Endothelial cell of hepatic sinusoid (primary cell): ENCODE results near the gene DHX35.
"Not testable (repeated sequence)": the region's sequence is repeated elsewhere in the genome, so short reads cannot be mapped to it uniquely, and the experiment has no call there.

Source experiments
- in situ Hi-C: cut with HindIII; loops from 2 replicates; pipeline ENCODE4 v1.10.0; 2017; ENCODE audit warnings: low sequenced_read_pairs

The DHX35 gene

GRCh38 chr20:38973645-38974044 is 11.5 kb downstream of the DHX35 start:
- in situ Hi-C loops = no loop called here

GRCh38 chr20:38975539-38976120 is 13.5 kb downstream of the DHX35 start:
- in situ Hi-C loops = no loop called here

GRCh38 chr20:38979434-38979833 is 17.3 kb downstream of the DHX35 start:
- in situ Hi-C loops = no loop called here

GRCh38 chr20:38979842-38980241 is 17.7 kb downstream of the DHX35 start:
- in situ Hi-C loops = no loop called here

GRCh38 chr20:38982291-38982690 is 20.1 kb downstream of the DHX35 start:
- in situ Hi-C loops = no loop called here

- in situ Hi-C loops = no loop called here
Observed at GRCh38 chr20:38985060-38985459, 22.9 kb downstream of the DHX35 start.

- in situ Hi-C loops = no loop called here
Observed at GRCh38 chr20:38985603-38986170, 23.5 kb downstream of the DHX35 start.

- in situ Hi-C loops = no loop called here
Observed at GRCh38 chr20:38986663-38987062, 24.5 kb downstream of the DHX35 start.

- in situ Hi-C loops = no loop called here
Observed at GRCh38 chr20:38987777-38988176, 25.6 kb downstream of the DHX35 start.

GRCh38 chr20:38990728-38991127 is 28.6 kb downstream of the DHX35 start:
- in situ Hi-C loops = no loop called here

- in situ Hi-C loops = no loop called here
Observed at GRCh38 chr20:38991814-38992704, 29.9 kb downstream of the DHX35 start.

- in situ Hi-C loops = no loop called here
Observed at GRCh38 chr20:38995536-38996044, 33.4 kb downstream of the DHX35 start.

GRCh38 chr20:38996866-38997265 is 34.7 kb downstream of the DHX35 start:
- in situ Hi-C loops = not testable (repeated sequence)

GRCh38 chr20:38997622-38998021 is 35.5 kb downstream of the DHX35 start:
- in situ Hi-C loops = no loop called here

- in situ Hi-C loops = no loop called here
Observed at GRCh38 chr20:38999217-38999616, 37.1 kb downstream of the DHX35 start.

- in situ Hi-C loops = no loop called here
Observed at GRCh38 chr20:38999965-39000910, 38.1 kb downstream of the DHX35 start.

- in situ Hi-C loops = no loop called here
Observed at GRCh38 chr20:39004508-39004907, 42.4 kb downstream of the DHX35 start.

- in situ Hi-C loops = loop anchor here (5.0 kb wide), 1 partner anchor 33 kb away; no protein-coding TSS in a partner anchor
Observed at GRCh38 chr20:39009348-39009747, 47.2 kb downstream of the DHX35 start.

GRCh38 chr20:39010496-39010895 is 48.4 kb downstream of the DHX35 start:
- in situ Hi-C loops = no loop called here

- in situ Hi-C loops = no loop called here
Observed at GRCh38 chr20:39013662-39014109, 51.5 kb downstream of the DHX35 start.

- in situ Hi-C loops = no loop called here
Observed at GRCh38 chr20:39016041-39016440, 53.9 kb downstream of the DHX35 start.
